SU-DHL-6 (cell line): ENCODE measurements around the gene RELCH.

Experiments used
- CTCF ChIP-seq: fragments of 200-600 bp; sonication (generic); IDR thresholded peaks from one replicate; pipeline ENCODE4 v1.5.1; 2017; ENCODE audit warnings: antibody characterized with exemption, mild to moderate bottlenecking, low read length, moderate library complexity; ENCODE audit not compliant: insufficient read depth, poor library complexity, severe bottlenecking
- EZH2phosphoT487 ChIP-seq: fragments of 200-600 bp; sonication (generic), shearing (Covaris generic); conservative IDR thresholded peaks from 2 replicates; pipeline ENCODE4 v1.6.1; 2018; ENCODE audit warnings: mild to moderate bottlenecking, antibody characterized with exemption, low read length, moderate library complexity, mixed read lengths

GRCh38 chr18:62346333-62347088 lies 159.5 kb downstream of the RELCH start:
- TF ChIP-seq CTCF, result no peak
- TF ChIP-seq EZH2phosphoT487, result no peak
